AML-193 (cell line): ENCODE results near the gene ABLIM2.

Experiments used
- DNase-seq, 2 experiments: peaks; one replicate each; lab custom pipeline; 2025; lab: John Stamatoyannopoulos, UW

Gene ABLIM2

GRCh38 chr4:8069102-8069752, 89.4 kb downstream of the ABLIM2 start:
- no peak for DNase-seq

GRCh38 chr4:8067945-8068896, 90.4 kb downstream of the ABLIM2 start:
- DNase-seq, result no peak

- no peak for DNase-seq
Measured at GRCh38 chr4:8067274-8067936, 91.2 kb downstream of the ABLIM2 start.

- no peak for DNase-seq
Measured at GRCh38 chr4:8066336-8066931, 92.2 kb downstream of the ABLIM2 start.

GRCh38 chr4:8063974-8064563, 94.5 kb downstream of the ABLIM2 start:
- no peak for DNase-seq

- no peak for DNase-seq
Measured at GRCh38 chr4:8061573-8061972, 97.0 kb downstream of the ABLIM2 start.

GRCh38 chr4:8061145-8061544, 97.5 kb downstream of the ABLIM2 start:
- DNase-seq, result no peak

- no peak for DNase-seq
Measured at GRCh38 chr4:8060632-8061031, 98.0 kb downstream of the ABLIM2 start.

- DNase-seq, result no peak
Measured at GRCh38 chr4:8058031-8058479, 100.6 kb downstream of the ABLIM2 start.

GRCh38 chr4:8055206-8055605, 103.4 kb downstream of the ABLIM2 start:
- DNase-seq, result no peak

- DNase-seq, result no peak
Measured at GRCh38 chr4:8053688-8054449, 104.7 kb downstream of the ABLIM2 start.

GRCh38 chr4:8052160-8052691, 106.4 kb downstream of the ABLIM2 start:
- no peak for DNase-seq

- no peak for DNase-seq
Measured at GRCh38 chr4:8051644-8052043, 107.0 kb downstream of the ABLIM2 start.

GRCh38 chr4:8050555-8051206, 107.9 kb downstream of the ABLIM2 start:
- DNase-seq, result no peak

GRCh38 chr4:8050180-8050554, 108.4 kb downstream of the ABLIM2 start:
- DNase-seq, result no peak

GRCh38 chr4:8048856-8049676, 109.5 kb downstream of the ABLIM2 start:
- DNase-seq, result no peak

- DNase-seq, result no peak
Measured at GRCh38 chr4:8047837-8048678, 110.6 kb downstream of the ABLIM2 start.

- DNase-seq, result no peak
Measured at GRCh38 chr4:8046925-8047541, 111.6 kb downstream of the ABLIM2 start.
